HTR-8/SVneo (cell line): ENCODE results near the gene KRTAP5-5.
"Not testable (repeated sequence)": the region's sequence is repeated elsewhere in the genome, so short reads cannot be mapped to it uniquely, and the experiment has no call there.

Experiments used
- DNase-seq: peaks from one replicate; pipeline ENCODE4 v3.0.0; 2011; ENCODE audit warnings: low spot score, mixed read lengths; ENCODE audit not compliant: insufficient read length
- FAIRE-seq: peaks from 2 replicates; lab custom pipeline; 2011; peaks lifted over from hg19 to GRCh38; lab: Jason Lieb, UNC

KRTAP5-5 gene, protein sequence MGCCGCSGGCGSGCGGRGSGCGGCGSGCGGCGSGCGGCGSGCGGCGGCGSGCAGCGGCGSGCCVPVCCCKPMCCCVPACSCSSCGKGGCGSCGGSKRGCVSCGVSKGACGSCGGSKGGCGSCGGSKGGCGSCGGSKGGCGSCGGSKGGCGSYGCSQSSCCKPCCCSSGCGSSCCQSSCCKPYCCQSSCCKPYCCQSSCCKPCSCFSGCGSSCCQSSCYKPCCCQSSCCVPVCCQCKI

DNA sequence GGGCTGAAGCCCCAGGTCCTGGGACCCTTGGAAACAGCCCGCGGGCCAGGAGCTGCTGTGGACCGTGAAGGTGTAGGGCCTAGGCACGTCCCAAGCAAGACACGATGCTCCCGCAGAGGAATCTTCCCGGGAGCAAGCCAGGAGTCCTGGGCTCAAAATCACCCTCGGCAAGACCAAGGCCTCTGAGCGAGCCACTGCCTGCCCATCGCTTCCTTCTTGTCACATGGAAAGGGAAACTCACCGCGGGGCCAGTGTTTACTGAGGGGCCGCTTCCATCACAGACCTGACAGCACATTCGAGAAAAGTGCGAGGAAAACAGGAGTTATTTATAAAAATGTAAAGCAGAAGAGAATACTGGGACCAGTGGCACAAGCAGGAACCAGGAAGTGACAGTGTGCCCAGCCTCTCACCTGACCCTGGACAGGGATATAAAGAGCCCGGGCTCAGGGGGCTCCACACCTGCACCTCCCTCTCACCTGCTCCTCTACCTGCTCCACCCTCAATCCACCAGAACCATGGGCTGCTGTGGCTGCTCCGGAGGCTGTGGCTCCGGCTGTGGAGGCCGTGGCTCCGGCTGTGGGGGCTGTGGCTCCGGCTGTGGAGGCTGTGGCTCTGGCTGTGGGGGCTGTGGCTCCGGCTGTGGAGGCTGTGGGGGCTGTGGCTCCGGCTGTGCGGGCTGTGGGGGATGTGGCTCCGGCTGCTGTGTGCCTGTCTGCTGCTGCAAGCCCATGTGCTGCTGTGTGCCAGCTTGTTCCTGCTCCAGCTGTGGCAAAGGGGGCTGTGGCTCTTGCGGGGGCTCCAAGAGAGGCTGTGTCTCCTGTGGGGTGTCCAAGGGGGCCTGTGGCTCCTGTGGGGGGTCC lies at the start of gene KRTAP5-5:
TSS of gene KRTAP5-5 (plus strand) at position 450 of the 860 bp plus-strand sequence. CDS start at position 516, 66 bp downstream.
- FAIRE-seq (no peak), DNase-seq (no peak)

DNA sequence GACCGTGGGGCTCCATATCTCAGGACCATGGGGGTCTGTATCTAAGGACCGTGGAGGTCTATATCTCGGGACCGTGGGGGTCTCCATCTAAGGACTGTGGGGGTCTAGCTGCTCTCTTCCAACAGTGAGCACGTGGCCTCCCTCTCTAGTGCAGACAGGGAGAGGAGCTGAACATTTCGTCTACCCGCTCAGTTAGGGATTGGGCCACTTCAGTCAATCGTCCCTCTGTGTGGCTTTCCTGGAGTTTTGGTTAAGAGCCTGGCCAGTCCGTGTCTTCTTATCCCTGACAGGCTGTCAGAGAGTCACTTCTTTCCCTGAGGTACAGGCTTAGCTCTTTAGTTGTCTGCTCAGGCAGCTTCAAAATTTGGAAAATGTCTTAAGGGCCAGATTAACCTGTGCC lies 47.6 kb upstream of the KRTAP5-5 start:
- no peak for DNase-seq
- no peak for FAIRE-seq

DNA sequence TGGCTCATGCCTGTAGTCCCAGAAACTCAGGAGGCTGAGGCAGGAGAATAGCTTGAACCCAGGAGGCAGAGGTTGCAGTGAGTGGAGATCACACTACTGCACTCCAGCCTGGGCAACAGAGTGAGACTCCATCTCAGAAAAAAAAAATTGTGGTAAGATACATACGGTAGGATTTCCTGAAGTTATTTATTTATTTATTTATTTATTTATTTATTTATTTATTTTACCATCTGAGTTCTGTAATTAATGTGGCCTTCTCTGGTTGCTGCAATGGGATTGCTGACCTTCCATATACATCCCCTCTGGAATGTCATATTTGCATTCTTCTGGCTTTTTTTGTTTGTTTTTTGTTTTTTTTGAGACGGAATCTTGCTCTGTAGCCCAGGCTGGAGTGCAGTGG lies 46.7 kb upstream of the KRTAP5-5 start:
- not testable (repeated sequence) for FAIRE-seq

DNA sequence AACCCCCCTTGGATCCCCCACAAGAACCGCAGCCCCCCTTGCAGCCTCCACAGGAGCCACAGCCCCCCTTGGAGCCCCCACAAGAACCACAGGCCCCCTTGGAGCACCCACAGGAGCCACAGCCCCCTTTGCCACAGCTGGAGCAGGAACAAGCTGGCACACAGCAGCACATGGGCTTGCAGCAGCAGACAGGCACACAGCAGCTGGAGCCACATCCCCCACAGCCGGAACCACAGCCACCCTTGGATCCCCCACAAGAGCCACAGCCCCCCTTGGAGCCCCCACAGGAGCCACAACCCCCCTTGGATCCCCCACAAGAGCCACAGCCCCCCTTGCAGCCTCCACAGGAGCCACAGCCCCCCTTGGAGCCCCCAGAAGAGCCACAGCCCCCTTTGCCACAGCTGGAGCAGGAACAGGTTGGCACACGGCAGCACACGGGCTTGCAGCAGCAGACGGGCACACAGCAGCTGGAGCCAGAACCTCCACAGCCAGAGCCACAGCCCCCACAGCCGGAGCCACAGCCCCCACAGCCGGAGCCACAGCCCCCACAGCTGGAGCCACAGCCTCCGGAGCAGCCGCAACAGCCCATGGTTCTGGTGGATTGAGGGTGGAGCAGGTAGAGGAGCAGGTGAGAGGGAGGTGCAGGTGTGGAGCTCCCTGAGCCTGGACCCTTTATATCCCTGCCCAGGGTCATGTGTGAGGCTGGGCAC lies 44.8 kb upstream of the KRTAP5-5 start, which contains the start of gene KRTAP5-1:
TSS of gene KRTAP5-1 (minus strand) at position 623 of the 710 bp plus-strand sequence. CDS start at position 589, 34 bp downstream.
- not testable (repeated sequence) for DNase-seq, FAIRE-seq

More for the DNA sequence above, 46.7 kb upstream of the KRTAP5-5 start:
- DNase-seq, result not testable (repeated sequence)

DNA sequence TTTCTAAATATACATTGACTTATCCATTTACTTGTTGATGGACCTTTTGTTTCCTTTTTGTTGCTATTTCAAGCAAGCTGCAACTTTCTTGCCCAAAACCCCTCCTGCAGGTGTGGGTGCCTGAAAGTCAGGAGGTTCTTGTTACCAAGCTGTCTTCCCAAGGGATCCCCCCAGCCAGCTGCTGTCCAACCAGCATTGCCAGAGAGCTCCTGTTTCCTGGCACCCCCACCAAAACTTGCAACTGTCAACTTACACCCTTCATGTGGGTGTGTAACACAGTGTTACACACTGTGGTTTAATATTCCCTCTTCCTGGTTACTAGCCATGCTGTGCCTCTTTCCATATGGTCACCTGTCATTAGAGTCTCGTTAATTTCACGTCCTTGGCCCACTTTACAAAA lies 42.9 kb upstream of the KRTAP5-5 start:
- DNase-seq (no peak), FAIRE-seq (no peak)

DNA sequence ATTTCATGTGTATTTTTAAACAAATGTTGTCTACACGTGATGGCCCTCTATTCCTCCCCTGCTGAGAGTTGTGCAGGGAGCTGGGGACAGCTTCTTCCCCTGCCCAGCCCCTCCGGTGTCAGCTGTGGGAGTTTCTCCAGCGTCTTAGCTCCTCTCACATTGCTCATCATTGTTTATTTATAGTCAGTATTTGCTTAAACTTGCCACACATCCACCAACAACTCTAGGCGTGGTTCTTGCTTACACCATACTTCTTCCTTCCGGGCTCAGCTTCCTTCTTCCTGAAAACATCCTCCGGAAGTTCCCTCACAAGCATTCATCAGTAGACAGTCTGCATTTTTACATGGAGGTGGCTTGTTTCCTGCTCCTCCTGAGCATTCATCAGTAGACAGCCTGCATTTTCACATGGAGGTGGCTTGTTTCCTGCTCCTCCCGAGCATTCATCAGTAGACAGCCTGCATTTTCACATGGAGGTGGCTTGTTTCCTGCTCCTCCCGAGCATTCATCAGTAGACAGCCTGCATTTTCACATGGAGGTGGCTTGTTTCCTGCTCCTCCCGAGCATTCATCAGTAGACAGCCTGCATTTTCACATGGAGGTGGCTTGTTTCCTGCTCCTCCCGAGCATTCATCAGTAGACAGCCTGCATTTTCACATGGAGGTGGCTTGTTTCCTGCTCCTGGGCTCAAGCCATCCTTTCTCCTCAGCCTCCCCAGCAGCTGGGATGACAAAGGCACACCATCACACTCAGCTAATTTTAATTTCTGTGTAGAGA lies 40.2 kb upstream of the KRTAP5-5 start:
- not testable (repeated sequence) for DNase-seq, FAIRE-seq

DNA sequence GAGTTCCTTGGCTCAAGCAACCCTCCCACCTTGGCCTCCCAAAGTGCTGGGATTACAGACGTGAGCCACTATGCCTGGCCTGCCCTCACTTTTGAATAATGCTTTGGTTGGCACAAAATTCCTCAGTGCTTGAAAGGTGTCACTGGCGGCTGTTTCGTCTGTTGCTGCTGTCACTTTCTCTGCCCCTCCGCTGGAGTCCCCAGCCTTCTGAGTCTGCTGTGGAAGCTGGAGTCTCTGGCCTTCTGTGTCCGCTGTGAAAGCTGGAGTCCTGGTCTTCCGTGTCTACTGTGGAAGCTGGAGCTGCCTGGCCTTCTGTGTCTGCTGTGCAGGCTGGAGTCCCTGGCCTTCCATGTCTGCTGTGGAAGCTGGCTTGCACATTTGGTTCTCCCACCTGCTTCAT lies 39.6 kb upstream of the KRTAP5-5 start:
- DNase-seq, result no peak
- FAIRE-seq, result no peak

DNA sequence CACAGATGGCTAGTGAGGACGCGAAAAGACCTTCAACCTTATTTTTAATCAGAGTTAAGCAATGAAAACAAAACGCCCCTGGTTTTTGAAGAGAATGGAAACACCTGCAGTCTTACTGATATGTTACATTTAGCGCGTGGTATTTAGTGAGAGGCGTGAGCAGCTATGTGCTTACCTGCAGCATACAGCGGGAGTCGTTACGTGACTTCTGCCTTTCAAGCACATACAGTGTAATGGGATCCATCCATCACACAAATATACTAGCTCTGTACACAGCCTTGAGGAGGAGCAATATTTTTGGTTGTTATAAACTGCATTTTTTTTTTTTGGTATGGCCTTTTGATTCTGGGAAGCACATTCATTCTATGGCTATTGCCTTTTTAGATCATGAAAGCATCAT lies 36.9 kb upstream of the KRTAP5-5 start:
- FAIRE-seq, result no peak
- DNase-seq, result no peak

DNA sequence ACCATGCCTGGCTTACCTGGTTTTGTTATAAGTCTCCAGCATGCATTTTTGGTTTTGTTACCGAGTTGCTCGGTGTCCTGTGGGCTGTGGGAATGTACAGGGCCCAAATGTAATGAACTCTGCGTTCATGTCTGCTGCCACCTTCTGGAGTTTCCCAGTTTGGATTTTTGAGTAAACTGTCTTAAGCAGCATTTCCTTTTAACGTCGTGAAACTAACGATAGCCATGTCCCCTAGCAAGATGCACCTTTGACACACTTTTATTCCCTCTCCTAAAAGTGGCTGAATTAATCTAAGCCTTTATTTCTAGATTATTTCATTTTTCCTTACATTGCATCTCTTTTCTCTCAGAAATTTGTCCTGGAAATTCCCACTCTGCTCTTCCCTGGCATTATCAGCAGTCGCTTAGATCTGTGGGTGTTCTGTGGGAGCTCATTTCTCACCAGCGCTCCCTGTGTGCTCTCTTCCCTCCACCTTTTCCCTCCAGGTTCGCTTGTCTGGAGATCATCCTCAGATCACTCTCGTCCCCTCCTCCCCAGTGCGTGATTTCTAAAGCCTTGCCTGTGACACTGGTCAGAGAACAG lies 33.5 kb upstream of the KRTAP5-5 start:
- FAIRE-seq, DNase-seq: not testable (repeated sequence)

DNA sequence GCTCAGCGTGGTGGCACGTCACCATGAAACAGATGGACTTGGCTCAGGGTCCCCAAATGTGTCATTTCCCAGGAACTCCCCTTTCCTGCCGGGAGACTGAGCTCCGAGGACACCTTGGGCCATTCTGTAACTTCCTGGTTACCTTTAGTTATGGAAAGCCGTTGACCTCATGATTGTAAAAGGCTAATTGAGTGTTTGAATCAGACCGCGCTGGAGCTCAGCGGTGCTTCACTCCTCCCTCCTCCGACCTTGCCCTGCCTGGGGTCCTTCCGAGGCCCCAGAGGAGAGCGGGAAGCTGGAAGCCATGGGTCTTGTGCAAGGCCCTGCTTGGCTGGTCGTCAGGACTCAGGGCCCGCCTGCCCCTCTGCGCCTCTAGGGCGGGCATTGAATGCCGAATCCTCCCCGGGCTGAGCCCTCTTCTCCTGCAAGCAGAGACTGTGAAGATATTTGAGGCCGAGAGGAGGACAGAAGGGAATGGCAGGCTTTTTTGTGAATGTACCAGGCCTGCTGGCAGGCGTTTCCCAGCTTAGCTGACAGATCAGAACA lies 32.9 kb upstream of the KRTAP5-5 start:
- FAIRE-seq, DNase-seq: not testable (repeated sequence)

DNA sequence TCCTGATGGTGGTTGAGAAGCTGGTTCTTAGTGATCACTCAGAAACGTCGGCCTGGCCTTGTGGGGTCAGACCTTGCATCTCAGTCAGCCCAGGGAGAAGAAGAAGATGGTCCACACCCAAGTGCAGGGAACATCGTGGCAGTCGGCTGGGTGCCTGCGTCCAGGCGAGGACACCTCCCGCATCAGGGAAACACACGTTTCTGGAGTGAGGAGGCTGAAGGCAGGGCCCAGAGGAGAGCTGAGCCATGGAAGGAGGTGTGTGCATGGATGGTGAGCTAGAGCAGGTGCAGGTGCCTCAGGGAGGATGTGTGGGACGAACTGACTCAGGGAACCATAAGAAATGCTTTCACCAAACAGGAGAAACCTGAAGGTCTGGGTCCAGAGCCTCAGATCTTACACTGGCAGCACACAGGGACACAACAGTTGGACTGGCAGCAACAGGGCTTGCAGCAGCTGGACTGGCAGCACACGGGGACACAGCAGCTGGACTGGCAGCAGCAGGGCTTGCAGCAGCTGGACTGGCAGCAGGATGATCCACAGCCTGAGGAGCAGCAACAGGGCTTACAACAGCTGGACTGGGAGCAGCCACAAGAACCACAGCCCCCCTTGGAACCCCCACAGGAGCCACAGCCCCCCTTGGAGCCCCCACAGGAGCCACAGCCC lies 32.1 kb upstream of the KRTAP5-5 start:
- no peak for DNase-seq
- no peak for FAIRE-seq

DNA sequence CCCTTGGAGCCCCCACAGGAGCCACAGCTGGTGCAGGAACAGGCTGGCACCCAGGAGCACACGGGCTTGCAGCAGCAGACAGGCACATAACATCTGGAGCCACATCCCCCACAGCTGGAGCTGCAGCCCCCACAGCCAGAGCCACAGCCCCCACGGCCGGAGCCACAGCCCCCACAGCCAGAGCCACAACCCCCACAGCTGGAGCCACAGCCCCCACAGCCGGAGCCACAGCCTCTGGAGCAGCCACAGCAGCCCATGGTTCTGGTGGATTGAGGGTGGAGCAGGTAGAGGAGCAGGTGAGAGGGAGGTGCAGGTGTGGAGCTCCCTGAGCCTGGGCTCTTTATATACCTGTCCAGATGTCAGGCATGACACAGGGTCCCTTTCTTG lies 31.6 kb upstream of the KRTAP5-5 start, which contains the start of gene KRTAP5-2:
TSS of gene KRTAP5-2 (minus strand) at position 301 of the 387 bp plus-strand sequence. CDS start at position 257, 44 bp downstream.
- no peak for FAIRE-seq
- no peak for DNase-seq

DNA sequence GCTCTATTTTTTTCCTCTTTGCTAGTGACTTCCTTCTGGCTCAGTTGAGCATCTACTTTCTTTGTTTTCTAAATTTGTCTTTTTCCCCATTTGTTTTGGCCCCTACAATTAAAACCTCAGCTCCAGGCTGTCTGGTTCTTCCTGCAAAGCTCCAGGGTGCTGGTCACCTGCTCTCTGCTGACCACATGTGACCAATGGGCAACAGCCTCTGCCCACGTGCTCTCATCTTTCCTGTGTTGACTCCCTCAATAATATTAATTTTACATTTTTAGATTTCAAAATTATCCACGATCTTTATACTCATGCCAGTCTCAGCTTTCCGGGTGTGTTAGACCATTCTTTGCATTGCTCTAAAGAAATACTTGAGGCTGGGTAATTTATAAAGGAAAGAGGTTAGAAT lies 31.2 kb upstream of the KRTAP5-5 start:
- not testable (repeated sequence) for DNase-seq, FAIRE-seq

DNA sequence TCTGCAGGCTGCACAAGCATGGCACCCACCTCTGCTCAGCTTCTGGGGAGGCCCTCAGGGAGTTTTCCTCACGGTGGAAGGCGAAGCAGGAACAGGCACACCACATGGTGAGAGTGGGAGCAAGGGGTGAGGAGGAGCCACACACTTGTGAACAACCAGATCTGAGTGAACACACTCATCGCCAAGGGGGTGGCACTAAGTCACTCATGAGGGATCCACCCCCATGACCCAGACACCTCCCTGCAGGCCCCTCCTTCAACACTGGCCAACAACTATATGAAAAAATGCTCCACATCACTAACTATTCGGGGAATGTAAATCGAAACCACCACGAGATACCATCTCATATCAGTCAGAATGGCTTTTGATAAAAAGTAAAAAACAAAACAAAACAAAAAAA lies 30.8 kb upstream of the KRTAP5-5 start:
- DNase-seq (no peak), FAIRE-seq (no peak)

DNA sequence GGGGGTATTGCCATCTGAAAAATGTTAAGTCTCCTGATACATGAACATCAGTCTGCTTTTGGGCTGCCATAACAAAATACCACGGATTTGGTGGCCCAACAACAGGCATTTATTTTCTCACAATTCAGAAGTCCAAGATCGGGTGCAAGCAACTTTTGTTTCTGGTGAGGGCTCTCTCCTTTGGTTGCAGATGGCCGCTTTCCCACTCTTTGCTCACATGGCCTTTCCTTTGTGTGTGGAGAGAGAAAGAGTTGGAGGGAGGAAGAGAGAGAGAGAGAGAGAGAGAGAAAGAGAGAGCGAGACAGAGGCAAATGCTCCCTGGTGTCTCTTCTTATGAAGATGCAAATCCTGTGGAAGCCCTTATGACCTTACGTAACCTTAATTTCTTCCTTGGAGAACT lies 28.9 kb upstream of the KRTAP5-5 start:
- DNase-seq (no peak), FAIRE-seq (no peak)

DNA sequence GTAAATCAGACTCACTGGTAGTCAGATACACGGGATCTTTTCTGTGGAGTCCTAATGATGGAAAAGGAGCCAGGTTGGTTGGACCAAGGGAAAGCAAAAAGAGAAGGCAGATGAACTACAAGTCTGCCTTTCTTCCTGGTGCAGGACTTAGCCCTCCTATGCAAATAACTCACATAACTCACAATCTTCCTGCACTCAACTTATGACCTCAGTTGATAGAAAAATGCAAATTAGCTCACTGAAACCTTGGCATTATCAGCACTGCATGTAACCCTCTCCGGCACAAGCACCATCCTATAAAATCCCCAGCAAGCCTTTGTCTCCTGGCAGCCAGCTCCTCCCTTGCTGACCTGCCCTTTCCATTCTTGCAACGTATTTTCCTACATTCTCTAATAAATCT lies 27.9 kb upstream of the KRTAP5-5 start:
- FAIRE-seq, result peak; percentile 83
- not testable (repeated sequence) for DNase-seq

DNA sequence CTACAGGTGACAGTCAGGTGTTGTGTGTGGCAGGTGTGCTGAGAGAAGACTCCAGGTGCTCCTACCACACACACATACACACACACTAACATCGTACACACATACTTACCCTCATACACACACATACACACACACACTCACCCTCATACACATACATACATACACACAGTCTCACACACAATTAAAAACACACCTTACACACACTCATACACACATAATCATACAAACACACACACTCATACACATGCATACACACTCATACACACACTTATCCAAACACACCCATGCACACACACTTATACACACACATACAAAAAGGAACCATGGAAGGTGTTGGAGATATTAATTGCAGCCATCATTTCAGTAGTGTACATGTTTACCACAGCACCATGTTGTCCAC lies 25.9 kb upstream of the KRTAP5-5 start:
- FAIRE-seq (peak; percentile 79), DNase-seq (no peak)

DNA sequence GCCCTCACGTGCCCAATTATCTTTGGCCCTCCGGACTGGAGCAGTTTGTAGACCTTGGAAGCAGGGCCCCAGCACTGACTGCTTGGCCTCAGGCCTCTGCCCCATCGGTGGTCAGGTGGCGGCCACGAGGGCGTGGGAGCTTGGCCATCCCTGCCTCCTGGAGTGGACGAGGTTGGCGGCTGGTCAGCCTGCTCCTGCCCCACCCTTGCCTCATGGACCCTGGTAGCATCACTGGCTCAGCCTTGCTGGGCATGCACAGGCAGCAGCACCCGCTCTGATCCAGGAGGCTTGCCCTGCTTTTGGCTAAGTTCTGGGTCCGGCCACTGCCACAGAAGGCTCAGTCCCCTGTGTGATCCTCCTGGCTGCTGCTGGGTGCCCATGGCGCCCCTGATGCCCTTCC lies 25.4 kb upstream of the KRTAP5-5 start:
- FAIRE-seq (no peak), DNase-seq (no peak)

DNA sequence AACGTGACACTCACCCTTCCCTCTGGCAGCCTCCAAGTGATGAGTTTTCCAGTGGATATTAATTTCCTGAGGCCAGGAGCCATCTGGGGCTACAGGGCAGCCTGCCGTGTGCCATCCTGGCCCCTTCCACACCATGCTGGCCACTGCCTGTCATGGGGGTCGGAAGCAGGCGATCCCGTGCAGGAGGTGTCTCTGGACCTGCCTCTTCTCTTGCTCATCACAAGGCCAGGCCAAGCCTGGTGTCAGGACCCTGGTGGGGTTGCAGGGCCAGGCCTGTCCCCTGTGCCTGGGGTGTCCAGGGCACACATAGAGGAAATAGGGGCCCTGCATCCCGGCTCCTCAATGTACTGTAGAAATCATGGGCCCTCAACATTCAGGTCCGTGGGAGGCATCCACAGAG lies 24.9 kb upstream of the KRTAP5-5 start:
- FAIRE-seq (no peak), DNase-seq (no peak)
